ENCODE results near the gene RASSF4. TPM values are rescaled to one million over a fixed set of nuclear protein-coding genes. Genes with fewer than 3 reads are reported as not detected.
A peak's percentile ranks its signal among the peaks of the same experiment; 100 is the strongest.

The RASSF4 gene
- total RNA-seq, 3 donors from 2014 or later: 18.7 to 364 (median 41.1) TPM

DNA sequence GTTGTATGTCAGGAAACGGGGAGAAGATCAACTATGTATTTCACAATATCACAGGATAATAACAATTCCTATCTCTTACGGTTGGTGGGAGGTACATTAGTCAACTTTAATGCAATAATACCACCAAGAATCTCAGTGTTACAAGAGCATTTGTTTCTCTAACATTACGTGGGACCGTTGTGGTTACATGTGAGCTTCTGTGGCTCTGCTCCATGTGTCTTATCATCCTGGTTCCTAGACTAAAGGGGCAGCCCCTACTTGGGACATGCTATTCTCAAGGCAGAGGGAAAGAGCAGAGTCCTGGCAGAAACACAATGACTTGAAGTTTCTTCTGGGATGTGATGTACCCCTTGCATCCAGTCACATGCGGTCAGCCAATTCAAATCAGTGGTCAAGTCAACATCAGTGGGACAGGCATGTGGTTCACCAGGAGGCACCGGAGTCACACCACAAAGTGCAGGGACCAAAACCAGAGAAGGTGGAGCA is 38.6 kb downstream of the RASSF4 start:
- H3K27ac ChIP-seq: peak overlapping the region; percentile 90 to 99
- no peaks in the 10 kb centered on the region for H3K9me3 ChIP-seq
- intact Hi-C loops (cut with DNase I; ENCODE audit: low total_unique reads): no loop called here
- H3K27me3 ChIP-seq: no peaks in the 10 kb centered on the region
- H3K36me3 ChIP-seq: no peaks in the 10 kb centered on the region
- peaks cover 4 to 12% of the 10 kb centered on the region in 2 donors for H3K4me1 ChIP-seq
- TF ChIP-seq, protein P1, sequence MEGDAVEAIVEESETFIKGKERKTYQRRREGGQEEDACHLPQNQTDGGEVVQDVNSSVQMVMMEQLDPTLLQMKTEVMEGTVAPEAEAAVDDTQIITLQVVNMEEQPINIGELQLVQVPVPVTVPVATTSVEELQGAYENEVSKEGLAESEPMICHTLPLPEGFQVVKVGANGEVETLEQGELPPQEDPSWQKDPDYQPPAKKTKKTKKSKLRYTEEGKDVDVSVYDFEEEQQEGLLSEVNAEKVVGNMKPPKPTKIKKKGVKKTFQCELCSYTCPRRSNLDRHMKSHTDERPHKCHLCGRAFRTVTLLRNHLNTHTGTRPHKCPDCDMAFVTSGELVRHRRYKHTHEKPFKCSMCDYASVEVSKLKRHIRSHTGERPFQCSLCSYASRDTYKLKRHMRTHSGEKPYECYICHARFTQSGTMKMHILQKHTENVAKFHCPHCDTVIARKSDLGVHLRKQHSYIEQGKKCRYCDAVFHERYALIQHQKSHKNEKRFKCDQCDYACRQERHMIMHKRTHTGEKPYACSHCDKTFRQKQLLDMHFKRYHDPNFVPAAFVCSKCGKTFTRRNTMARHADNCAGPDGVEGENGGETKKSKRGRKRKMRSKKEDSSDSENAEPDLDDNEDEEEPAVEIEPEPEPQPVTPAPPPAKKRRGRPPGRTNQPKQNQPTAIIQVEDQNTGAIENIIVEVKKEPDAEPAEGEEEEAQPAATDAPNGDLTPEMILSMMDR (IDR thresholded peaks at IDR 0.05): no peak
- TF ChIP-seq POLR2AphosphoS5 (IDR thresholded peaks at IDR 0.05) (peak; percentile 38 to 63 (median 55)), POLR2A (IDR thresholded peaks at IDR 0.05) (no peak)
- DNase-seq (ENCODE audit: low spot score in 2 of 2): peak in 1 of 2 donors; percentile 43
- no peak overlapping the region for H3K4me3 ChIP-seq

DNA sequence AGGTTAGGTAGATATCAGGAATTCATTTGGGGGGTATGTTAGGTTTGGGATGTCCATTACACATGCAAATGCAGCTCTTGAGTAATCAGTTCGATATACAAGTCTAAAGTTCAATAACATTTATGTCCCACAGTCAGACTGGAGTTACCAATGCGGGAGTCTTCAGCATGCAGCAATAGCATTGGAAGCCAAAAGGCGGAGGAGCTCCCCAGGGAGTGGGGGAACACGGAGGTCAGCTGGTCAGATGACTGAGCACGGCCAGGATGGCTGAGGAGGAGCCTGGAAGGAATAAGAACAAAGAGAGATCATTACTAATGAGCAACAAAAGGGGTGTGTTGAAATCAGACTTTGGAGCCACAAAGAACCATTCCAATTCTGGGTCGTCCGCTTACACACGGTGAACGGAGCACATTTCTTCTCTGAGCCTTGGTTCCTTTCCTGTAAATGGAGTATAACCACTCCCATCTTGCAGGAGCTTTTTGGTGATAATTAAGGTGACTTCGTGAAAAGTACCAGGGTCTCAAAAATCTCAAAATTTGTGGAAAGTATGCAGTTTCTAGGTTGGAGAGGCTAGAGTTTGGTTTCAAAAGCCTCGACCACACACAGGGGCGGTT is 40.6 kb downstream of the RASSF4 start:
- H3K27ac ChIP-seq: peak overlapping the region; percentile 96 to 99
- intact Hi-C loops (cut with DNase I; ENCODE audit: low total_unique reads): no loop called here
- TF ChIP-seq, protein P1 (IDR thresholded peaks at IDR 0.05): peak in 1 of 3 donors; percentile 14
- no peak for TF ChIP-seq POLR2A (IDR thresholded peaks at IDR 0.05)
- TF ChIP-seq POLR2AphosphoS5 (IDR thresholded peaks at IDR 0.05): peak; percentile 50 to 96 (median 73)
- no peaks in the 10 kb centered on the region for H3K9me3 ChIP-seq
- no peaks in the 10 kb centered on the region for H3K27me3 ChIP-seq
- H3K4me3 ChIP-seq: peak overlapping the region; percentile 56 to 83 (median 69)
- peak in 1 of 2 donors; percentile 65 for DNase-seq (ENCODE audit: low spot score in 2 of 2)
- H3K36me3 ChIP-seq: no peaks in the 10 kb centered on the region
- peaks cover 0 to 10% of the 10 kb centered on the region in 2 donors for H3K4me1 ChIP-seq

DNA sequence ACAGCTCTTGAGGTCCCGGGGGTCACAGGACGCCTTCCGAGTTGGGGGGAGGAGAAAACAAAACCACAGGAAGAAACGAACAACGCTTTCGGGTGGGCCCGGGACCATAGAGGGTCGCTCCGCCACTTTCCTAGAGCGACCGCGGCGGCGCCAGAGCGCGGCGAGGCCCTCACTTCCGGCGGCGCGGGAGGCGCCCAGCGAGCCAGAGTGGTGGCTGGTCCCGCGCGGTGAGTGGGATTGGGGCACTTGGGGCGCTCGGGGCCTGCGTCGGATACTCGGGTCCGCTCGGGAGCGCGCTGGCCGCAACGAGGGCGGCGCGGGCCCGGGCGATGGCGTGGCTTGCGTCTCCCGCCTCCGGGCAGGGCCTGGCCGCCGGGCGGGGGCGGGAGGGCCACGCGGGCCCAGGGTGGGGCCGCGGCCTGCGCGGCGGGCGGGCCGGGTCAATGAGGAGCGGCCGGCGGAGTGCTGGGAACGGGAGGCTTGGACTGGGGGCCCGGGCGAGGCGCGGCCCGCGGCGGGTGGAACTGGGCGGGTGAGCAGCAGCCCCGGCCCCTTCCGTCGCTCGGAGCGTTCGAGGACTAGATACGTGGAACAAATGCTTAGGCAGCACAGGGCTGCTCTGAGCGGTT is 41.3 kb downstream of the RASSF4 start, which contains the start of gene ZNF22:
Gene ZNF22 (plus strand): TSS at position 172 of the 629 bp plus-strand sequence. CDS start 2,446 bp downstream, outside the sequence.
- Histone ChIP-seq H3K4me1 (peaks cover 0 to 4% of the 10 kb centered on the region in 2 donors), H3K27ac (peak within 1 kb of the TSS; percentile 96 to 99), H3K27me3 (no peaks in the 10 kb centered on the region), H3K4me3 (peak within 1 kb of the TSS; percentile 56 to 83 (median 69)), H3K36me3 (no peaks in the 10 kb centered on the region), H3K9me3 (no peaks in the 10 kb centered on the region)
- TF ChIP-seq, protein P1 (IDR thresholded peaks at IDR 0.05): no peak
- TF ChIP-seq POLR2AphosphoS5 (IDR thresholded peaks at IDR 0.05): peak; percentile 9 to 70 (median 61)
- intact Hi-C loops (cut with DNase I; ENCODE audit: low total_unique reads): no loop called here
- no peak for DNase-seq (ENCODE audit: low spot score in 2 of 2)

DNA sequence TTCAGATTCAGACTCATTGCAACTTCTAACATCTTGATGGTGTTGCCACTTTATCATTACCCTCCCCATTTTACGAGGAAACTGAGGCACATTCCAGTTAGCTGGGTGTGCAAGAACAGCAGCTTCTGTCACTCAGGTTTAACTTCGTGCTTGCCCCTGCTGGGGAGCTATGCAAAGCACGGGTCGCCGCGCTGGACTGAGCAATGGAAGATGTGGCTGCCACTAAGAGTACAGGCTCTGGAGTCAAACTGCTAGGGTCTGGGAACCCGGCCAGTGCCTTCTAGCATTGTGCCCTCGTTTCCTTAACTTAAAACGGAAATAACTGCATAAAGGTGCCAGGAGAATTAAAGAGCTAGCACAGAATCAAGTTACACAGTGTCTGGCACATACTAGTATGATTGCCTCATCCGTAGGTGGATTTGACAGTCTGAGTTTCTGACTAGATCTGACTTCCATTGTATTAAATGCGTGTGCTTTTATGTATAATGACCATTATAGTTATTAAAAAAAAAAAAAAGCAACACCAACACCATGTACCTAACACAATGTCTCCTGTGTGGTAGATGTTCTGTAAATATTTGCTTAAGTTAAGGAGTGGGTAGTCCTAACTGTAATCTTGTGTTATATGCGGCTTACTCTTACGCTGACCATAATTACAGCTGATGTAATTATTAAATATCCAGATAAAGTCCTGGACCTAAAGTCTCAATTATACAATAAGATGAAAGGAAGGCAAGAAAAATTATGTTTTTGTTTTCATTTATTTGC is 42.0 kb downstream of the RASSF4 start:
- peak in 1 of 2 donors; percentile 73 for DNase-seq (ENCODE audit: low spot score in 2 of 2)
- H3K4me3 ChIP-seq: peak overlapping the region; percentile 56 to 83 (median 69)
- peak; percentile 54 to 60 (median 56) for TF ChIP-seq POLR2AphosphoS5 (IDR thresholded peaks at IDR 0.05)
- peak; percentile 19 for TF ChIP-seq POLR2A (IDR thresholded peaks at IDR 0.05)
- TF ChIP-seq, protein P1 (IDR thresholded peaks at IDR 0.05): peak in 2 of 3 donors; percentile 22 to 43
- no peaks in the 10 kb centered on the region for H3K9me3 ChIP-seq
- H3K27me3 ChIP-seq: no peaks in the 10 kb centered on the region
- no peaks in the 10 kb centered on the region for H3K36me3 ChIP-seq
- intact Hi-C loops (cut with DNase I; ENCODE audit: low total_unique reads): no loop called here
- H3K4me1 ChIP-seq: no peaks in the 10 kb centered on the region
- H3K27ac ChIP-seq: peak overlapping the region; percentile 96 to 99

Data from breast epithelium (tissue), 4 donors.